ENCODE results near the gene CPNE4. TPM values are rescaled to one million over a fixed set of nuclear protein-coding genes. Genes with fewer than 3 reads are reported as not detected.
A peak's percentile ranks its signal among the peaks of the same experiment; 100 is the strongest.
"Not testable (repeated sequence)": the region's sequence is repeated elsewhere in the genome, so short reads cannot be mapped to it uniquely, and the experiment has no call there.

CPNE4 gene
- total RNA-seq, 4 donors from 2014 or later, result not detected

DNA sequence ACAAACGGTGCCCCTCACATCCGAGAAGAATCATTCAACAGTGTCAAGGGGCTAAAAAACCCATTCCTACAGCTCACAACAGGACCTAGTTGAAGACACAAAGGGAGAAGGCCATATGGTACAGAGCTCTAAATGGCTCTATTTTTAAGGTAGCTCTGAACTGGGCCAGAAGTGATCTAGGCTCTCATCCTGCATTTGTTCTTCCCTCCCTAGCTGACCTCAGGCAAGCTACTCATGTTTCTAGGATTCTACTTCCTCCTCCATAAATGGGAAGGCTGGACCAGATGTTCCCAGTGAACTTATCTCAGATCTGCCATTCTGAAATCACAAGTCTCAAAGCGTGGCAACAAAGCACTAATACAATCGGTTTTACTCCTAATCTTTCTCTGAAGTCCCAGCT, 62.3 kb downstream of the CPNE4 start:
- in situ Hi-C loops (cut with MboI; ENCODE audit: low sequenced_read_pairs in 4 of 4), result no loop called here
- H3K36me3 ChIP-seq, result no peaks in the 10 kb centered on the region
- H3K27me3 ChIP-seq, result no peaks in the 10 kb centered on the region
- ATAC-seq (peak; percentile 27 to 54), DNase-seq (no peak)
- TF ChIP-seq POLR2A (IDR thresholded peaks at IDR 0.05), result no peak
- TF ChIP-seq, protein P1, sequence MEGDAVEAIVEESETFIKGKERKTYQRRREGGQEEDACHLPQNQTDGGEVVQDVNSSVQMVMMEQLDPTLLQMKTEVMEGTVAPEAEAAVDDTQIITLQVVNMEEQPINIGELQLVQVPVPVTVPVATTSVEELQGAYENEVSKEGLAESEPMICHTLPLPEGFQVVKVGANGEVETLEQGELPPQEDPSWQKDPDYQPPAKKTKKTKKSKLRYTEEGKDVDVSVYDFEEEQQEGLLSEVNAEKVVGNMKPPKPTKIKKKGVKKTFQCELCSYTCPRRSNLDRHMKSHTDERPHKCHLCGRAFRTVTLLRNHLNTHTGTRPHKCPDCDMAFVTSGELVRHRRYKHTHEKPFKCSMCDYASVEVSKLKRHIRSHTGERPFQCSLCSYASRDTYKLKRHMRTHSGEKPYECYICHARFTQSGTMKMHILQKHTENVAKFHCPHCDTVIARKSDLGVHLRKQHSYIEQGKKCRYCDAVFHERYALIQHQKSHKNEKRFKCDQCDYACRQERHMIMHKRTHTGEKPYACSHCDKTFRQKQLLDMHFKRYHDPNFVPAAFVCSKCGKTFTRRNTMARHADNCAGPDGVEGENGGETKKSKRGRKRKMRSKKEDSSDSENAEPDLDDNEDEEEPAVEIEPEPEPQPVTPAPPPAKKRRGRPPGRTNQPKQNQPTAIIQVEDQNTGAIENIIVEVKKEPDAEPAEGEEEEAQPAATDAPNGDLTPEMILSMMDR (IDR thresholded peaks at IDR 0.05 in 4 of 5, conservative IDR thresholded peaks at IDR 0.05 in 1 of 5), result no peak
- no peaks in the 10 kb centered on the region for H3K9me3 ChIP-seq
- H3K4me3 ChIP-seq, result no peak overlapping the region
- H3K27ac ChIP-seq, result no peak overlapping the region
- H3K4me1 ChIP-seq, result no peaks in the 10 kb centered on the region
- intact Hi-C loops (cut with DNase I; ENCODE audit: low total_unique reads), result no loop called here

DNA sequence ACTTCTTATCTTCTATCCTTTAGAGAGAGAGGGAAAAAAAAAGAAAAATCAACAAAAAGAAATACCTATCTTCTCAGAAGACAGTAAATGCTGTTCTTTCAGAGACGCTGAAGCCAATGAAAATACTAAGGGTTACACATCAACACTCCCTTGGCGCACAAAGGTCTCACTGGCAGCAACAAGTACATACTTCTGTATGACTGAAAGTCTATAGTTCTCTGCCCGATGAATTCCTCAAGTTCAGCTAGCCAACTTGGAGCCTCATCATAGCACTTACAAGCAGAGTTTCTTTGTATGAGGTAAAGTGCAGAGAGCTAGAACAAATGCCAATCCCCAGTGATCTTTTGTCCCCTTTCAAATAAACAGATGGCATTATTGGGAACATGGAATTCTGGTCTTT, 62.7 kb downstream of the CPNE4 start:
- no peak for DNase-seq
- intact Hi-C loops (cut with DNase I; ENCODE audit: low total_unique reads) (no loop called here), in situ Hi-C loops (cut with MboI; ENCODE audit: low sequenced_read_pairs in 4 of 4) (no loop called here)
- Histone ChIP-seq H3K27me3 (no peaks in the 10 kb centered on the region), H3K27ac (no peak overlapping the region), H3K4me3 (no peak overlapping the region), H3K9me3 (no peaks in the 10 kb centered on the region), H3K4me1 (no peaks in the 10 kb centered on the region), H3K36me3 (no peaks in the 10 kb centered on the region)
- TF ChIP-seq POLR2A (IDR thresholded peaks at IDR 0.05), result no peak
- TF ChIP-seq, protein P1 (IDR thresholded peaks at IDR 0.05 in 4 of 5, conservative IDR thresholded peaks at IDR 0.05 in 1 of 5), result no peak
- no peak for ATAC-seq

DNA sequence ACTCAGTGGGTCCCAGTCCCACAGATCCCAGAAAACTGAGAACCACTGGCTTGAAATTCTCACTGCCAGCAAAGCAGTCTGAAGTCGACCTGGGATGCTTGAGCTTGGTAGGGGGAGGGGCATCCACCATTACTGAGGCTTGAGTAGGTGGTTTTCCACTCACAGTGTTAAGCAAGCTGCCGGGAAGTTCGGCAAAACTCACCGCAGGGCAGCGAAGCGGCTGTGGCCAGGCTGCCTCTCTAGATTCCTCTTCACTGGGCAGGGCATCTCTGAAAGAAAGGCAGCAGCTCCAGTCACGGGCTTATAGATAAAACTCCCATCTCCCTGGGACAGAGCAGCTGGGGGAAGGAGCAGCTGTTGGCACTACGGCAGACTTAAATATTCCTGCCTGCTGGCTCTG, 71.4 kb downstream of the CPNE4 start:
- H3K9me3 ChIP-seq; H3K27me3 ChIP-seq; in situ Hi-C loops (cut with MboI; ENCODE audit: low sequenced_read_pairs in 4 of 4); H3K4me3 ChIP-seq; H3K36me3 ChIP-seq; ATAC-seq; H3K27ac ChIP-seq; DNase-seq; intact Hi-C loops (cut with DNase I; ENCODE audit: low total_unique reads); H3K4me1 ChIP-seq: not testable (repeated sequence)

DNA sequence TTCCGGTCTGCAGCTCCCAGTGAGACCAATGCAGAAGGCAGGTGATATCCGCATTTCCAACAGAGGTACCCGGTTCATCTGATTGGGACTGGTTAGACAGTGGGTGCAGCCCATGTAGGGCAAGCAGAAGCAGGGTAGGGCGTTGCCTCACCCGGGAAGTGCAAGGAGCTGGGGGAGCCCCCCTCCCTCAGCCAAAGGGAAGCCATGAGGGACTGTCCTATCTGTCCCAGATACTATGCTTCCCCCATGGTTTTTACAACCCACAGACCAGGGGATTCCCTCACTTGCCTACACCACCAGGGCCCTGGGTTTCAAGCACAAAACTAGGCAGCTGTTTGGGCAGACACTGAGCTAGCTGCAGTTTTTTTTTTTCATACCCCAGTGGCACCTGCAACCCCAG, 71.8 kb downstream of the CPNE4 start:
- H3K4me3 ChIP-seq, result no peak overlapping the region
- DNase-seq (no peak), ATAC-seq (no peak)
- intact Hi-C loops (cut with DNase I; ENCODE audit: low total_unique reads) (no loop called here), in situ Hi-C loops (cut with MboI; ENCODE audit: low sequenced_read_pairs in 4 of 4) (no loop called here)
- H3K36me3 ChIP-seq, result no peaks in the 10 kb centered on the region
- no peaks in the 10 kb centered on the region for H3K27me3 ChIP-seq
- no peak for TF ChIP-seq POLR2A (IDR thresholded peaks at IDR 0.05)
- TF ChIP-seq, protein P1 (IDR thresholded peaks at IDR 0.05 in 4 of 5, conservative IDR thresholded peaks at IDR 0.05 in 1 of 5), result no peak
- H3K4me1 ChIP-seq, result no peaks in the 10 kb centered on the region
- H3K9me3 ChIP-seq, result no peaks in the 10 kb centered on the region
- H3K27ac ChIP-seq, result no peak overlapping the region

DNA sequence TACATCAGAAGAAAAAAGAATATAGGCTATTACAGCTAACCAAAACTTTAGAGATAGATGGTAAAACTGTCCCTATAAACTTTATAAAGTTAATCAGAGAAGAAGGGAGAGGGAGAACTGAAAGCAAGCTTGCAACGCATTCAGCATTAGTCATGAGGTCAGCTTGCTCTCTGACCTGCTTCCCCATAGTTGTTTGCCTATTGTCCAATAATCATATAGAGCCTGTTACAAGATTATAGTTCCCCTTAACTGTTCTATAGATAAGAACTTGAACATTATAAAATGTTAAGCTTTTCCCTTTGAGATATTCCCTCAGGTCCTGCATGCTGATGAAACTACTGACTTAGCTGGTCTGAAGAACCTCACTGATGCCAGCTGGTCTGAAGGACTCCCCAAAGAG, 74.5 kb downstream of the CPNE4 start:
- H3K36me3 ChIP-seq, result no peaks in the 10 kb centered on the region
- intact Hi-C loops (cut with DNase I; ENCODE audit: low total_unique reads) (no loop called here), in situ Hi-C loops (cut with MboI; ENCODE audit: low sequenced_read_pairs in 4 of 4) (no loop called here)
- no peak overlapping the region for H3K27ac ChIP-seq
- no peak overlapping the region for H3K4me3 ChIP-seq
- no peaks in the 10 kb centered on the region for H3K4me1 ChIP-seq
- no peaks in the 10 kb centered on the region for H3K27me3 ChIP-seq
- ATAC-seq (no peak), DNase-seq (no peak)
- H3K9me3 ChIP-seq, result no peaks in the 10 kb centered on the region
- TF ChIP-seq POLR2A (IDR thresholded peaks at IDR 0.05), result no peak
- TF ChIP-seq, protein P1 (IDR thresholded peaks at IDR 0.05 in 4 of 5, conservative IDR thresholded peaks at IDR 0.05 in 1 of 5), result no peak
